GM18499 (cell line): ENCODE data around the gene PLAAT4.
"Not testable (repeated sequence)": the region's sequence is repeated elsewhere in the genome, so short reads cannot be mapped to it uniquely, and the experiment has no call there.

Experiments used
- ATAC-seq: cut with Tn5 transposase; IDR thresholded peaks from one replicate; pipeline ENCODE4 v1.9.1; 2021; ENCODE audit warnings: moderate number of reproducible peaks; ENCODE audit not compliant: insufficient read depth, unreplicated experiment

The PLAAT4 gene

GRCh38 chr11:63510360-63511047, 26.1 kb upstream of the PLAAT4 start:
- no peak for ATAC-seq

DNA sequence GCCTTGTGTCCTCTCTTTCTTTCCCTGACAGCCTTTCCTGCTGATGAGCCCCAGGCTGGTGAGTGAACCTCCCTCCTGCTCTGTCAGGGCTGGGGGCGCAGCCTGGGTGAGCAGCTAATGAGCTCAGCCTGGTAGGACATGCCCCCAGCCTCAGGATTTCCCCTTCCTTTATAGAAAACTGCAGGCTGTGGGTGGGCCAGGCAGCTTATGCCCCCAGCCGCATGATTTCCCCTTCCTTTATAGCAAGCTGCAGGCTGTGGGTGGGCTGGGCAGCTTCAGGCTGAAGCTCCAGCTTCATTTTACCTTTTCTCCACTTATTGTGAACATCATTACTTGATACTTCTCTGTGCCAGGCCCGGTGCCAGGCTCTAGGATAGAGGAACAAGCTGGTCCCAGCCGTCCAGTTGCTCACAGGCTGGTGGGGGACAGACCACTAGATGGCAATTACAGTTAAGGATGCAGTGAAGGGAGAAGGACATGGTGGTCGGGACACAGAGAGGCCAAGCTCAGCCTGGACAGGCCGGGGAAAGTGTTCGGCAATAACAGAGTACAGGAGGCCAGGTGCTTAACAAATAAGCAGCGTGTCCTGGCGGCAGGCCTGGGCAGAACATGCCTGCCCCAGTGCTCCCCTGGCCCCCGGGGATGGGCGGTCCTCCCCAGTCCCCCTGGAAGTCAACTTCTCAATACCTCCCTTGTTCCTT, 25.4 kb upstream of the PLAAT4 start:
- ATAC-seq, result no peak

- ATAC-seq, result no peak
Measured at GRCh38 chr11:63512816-63513215, 23.8 kb upstream of the PLAAT4 start.

- no peak for ATAC-seq
Measured at GRCh38 chr11:63516109-63516508, 20.5 kb upstream of the PLAAT4 start.

DNA sequence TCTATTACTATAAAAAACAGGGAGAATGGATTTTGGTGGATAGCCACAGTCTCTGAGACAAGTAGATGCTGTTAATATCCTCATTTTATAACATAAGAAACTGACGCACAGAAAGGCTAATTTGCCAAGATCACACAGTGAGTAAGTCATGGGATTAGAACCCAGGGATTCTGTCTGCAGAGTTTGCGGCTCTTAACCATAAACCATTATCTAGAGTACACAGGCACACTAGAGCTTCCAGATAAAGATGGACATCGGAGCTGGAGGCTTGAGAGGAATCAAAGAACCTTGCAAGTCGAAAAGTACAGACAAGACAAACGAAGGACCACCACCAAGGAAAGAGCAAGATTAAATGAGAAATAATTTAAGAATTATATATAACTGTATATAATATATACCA, 19.5 kb upstream of the PLAAT4 start:
- ATAC-seq, result no peak

DNA sequence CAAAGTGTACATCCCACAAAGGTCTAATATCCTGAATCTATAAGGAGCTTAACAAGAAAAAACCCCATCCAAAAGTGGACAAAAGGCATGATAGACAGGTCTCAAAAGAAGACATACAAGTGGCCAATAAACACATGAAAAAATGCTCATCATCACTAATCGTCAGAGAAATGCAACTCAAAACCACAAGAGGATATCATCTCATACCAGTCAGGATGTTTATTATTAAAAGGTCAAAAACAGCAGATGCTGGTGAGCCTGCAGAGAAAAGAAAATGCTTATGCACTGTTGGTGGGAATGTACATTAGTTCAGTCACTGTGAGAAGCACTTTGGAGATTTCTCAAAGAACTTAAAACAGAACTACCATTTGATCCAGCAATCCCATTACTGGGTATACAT, 18.1 kb upstream of the PLAAT4 start:
- ATAC-seq, result no peak

GRCh38 chr11:63520606-63521170, 15.9 kb upstream of the PLAAT4 start:
- no peak for ATAC-seq

DNA sequence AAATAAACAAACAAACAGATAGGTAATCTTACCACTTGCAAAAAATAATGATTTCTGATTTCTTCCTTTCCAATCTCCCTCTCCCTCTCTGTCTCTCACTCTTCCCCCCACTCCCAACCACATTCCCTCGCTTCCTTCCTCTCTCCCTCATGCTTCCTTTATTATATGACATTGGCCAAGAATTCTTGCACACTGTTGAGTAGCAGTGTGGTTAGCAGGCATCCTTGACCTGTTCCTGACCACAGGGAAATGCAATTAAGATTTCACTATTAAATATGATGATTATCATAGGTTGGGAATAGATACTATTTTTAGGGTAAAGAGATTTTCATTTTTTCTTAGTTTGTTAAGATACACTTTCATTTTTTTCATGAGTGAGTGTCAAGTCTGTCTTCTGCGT, 14.7 kb upstream of the PLAAT4 start:
- ATAC-seq, result no peak

- no peak for ATAC-seq
Measured at GRCh38 chr11:63523151-63523550, 13.5 kb upstream of the PLAAT4 start.

- no peak for ATAC-seq
Measured at GRCh38 chr11:63527667-63528066, 8.9 kb upstream of the PLAAT4 start.

DNA sequence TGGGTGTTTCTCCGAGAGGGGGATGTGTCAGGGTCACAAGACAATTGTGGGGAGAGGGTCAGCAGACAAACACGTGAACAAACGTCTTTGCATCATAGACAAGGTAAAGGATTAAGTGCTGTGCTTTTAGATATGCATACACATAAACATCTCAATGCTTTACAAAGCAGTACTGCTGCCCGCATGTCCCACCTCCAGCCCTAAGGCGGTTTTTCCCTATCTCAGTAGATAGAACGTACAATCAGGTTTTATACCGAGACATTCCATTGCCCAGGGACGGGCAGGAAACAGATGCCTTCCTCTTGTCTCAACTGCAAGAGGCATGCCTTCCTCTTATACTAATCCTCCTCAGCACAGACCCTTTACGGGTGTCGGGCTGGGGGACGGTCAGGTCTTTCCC, 8.5 kb upstream of the PLAAT4 start:
- ATAC-seq, result not testable (repeated sequence)

DNA sequence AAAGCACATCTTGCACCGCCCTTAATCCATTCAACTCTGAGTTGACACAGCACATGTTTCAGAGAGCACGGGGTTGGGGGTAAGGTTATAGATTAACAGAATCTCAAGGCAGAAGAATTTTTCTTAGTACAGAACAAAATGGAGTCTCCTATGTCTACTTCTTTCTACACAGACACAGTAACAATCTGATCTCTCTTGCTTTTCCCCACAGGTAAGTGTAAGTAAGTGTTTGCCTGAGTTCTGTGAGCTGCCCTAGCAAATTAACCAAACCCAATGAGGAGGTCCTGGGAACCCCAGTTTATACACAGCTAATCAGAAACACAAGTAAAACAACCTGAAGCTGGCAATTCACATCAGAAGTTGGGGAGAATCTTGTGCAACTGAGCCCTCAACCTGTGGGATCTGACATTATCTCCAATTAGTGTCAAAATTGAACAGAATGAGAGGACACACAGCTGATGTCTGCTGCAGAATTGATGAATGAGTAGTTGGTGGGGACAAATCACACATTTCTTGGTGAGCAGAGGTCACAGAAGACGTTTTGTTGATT, 7.8 kb upstream of the PLAAT4 start:
- ATAC-seq, result not testable (repeated sequence)

DNA sequence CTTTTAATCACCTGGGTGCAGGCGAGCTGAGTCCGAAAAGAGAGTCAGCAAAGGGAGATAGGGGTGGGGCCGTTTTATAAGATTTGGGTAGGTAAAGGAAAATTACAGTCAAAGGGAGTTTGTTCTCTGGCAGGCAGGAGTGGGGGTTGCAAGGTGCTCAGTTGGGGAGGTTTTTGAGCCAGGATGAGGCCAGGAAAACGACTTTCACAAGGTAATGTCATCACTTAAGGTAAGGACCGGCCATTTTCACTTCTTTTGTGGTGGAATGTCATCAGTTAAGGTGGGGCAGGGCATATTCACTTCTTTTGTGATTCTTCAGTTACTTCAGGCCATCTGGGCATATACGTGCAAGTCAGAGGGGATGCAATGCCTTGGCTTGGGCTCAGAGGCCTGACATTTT, 7.2 kb upstream of the PLAAT4 start:
- not testable (repeated sequence) for ATAC-seq

- ATAC-seq, result no peak
Measured at GRCh38 chr11:63530021-63530420, 6.6 kb upstream of the PLAAT4 start.

DNA sequence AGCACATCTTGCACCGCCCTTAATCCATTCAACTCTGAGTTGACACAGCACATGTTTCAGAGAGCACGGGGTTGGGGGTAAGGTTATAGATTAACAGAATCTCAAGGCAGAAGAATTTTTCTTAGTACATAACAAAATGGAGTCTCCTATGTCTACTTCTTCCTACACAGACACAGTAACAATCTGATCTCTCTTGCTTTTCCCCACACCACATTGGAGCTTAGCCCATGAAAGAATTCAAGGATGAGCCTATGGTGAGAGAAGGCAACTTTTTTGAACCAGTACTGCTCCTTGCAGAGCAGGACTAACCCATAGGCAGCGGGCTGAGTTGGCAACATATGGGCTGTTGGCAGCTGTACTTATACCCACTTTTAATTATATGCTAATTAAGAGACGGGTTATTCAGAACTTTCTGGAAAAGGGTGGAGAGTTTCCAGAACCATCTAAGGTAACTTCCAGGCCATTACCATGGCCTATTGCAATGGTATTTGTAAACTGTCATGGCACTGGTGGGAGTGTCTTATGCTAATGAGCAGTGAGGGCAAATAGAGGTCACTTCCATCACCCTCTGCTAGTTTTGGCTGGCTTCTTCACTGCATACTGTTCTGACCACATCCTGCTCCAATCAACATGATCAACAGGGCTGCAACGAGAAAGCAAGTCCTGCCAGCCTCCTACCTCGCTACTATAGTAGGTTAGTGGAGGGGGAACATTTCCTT, 5.4 kb upstream of the PLAAT4 start:
- ATAC-seq, result peak; percentile 54

DNA sequence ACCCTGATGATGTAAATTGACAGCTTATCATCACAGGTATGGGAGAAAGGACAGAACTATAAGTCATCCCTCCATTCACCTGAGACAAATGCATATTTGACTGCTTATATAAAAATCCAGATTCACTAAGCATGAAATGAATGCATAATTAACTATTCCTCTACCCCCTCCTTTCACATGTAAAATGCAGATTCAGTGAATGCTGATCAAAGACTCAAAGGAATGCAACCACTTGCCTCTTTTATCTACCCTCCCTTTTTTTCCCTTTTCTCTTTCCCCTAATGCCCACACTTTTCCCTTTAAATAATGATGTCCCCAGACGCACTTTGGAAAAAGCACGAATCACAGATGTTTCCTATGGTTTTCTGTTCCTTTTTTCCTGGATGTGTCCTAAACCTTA, 4.5 kb upstream of the PLAAT4 start:
- no peak for ATAC-seq

DNA sequence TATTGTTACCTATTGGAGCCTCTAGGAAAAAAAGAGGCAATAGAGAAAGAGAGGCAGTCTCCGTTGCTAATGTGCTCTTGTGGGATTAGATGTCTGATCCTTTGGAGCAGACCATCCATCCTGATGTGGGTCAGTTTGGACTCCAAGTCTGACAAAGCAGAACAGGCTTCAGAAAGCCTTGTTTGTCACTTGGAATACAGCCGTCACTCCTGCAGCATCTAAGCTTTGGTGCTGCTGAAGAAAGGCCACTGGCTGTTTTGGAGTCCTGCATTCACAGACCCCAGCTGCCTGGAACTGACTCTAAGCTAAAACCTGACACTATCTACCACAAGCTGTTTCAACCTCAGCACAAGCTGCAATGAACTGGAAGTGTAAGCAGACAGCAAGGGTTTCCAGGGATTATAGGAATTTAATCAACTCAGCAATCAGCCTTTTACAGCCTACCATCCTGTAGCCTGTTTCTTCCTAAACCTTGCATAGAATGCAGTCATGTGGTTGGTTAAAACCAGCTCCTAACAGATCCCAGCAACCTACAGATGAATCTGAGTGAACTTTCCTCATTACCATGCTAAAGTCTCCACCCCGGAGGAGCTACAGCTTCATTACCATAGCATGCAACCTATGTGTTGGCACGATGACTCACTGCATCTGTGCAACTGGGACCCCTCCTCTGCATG, 3.7 kb upstream of the PLAAT4 start:
- no peak for ATAC-seq

GRCh38 chr11:63534076-63534475, 2.5 kb upstream of the PLAAT4 start:
- no peak for ATAC-seq

- ATAC-seq, result no peak
Measured at GRCh38 chr11:63534895-63535461, 1.6 kb upstream of the PLAAT4 start.

GRCh38 chr11:63535734-63536133, 874 bp upstream of the PLAAT4 start:
- ATAC-seq, result no peak
